Measurements from ENCODE around the gene SDHAF3.
"Not testable (repeated sequence)": the region's sequence is repeated elsewhere in the genome, so short reads cannot be mapped to it uniquely, and the experiment has no call there.

The SDHAF3 gene

DNA sequence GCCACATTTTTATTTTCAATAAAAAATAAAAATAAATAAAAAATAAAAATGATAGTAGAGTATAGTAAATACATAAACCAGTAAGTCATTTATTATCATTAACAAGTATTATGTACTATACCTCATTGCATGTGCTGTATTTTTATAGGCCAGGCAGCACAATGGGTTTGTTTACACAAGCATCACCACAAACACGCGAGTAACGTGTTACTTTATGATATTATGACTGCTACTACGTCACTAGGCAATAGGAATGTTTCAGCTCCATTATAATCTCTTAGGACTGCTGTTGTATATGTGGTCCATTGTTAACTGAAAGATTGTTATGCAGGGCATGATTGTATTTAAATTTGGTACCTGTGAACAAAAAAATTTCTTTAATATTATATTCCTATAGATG is 20.8 kb upstream of the SDHAF3 start:
- Histone ChIP-seq H3K36me3 (ENCODE audit: control insufficient read depth, insufficient read depth, low read length) (no peaks in the 10 kb centered on the region), H3K4me3 (ENCODE audit: low read length) (no peak overlapping the region), H3K4me1 (ENCODE audit: control insufficient read depth, insufficient read depth, low read length) (no peaks in the 10 kb centered on the region), H3K27me3 (ENCODE audit: control insufficient read depth, insufficient read depth, low read length) (no peaks in the 10 kb centered on the region), H3K9me3 (ENCODE audit: control insufficient read depth, low read length) (no peaks in the 10 kb centered on the region), H3K9ac (ENCODE audit: low read length) (no peak overlapping the region)

GRCh38 chr7:97104719-97105238 is 12.7 kb upstream of the SDHAF3 start:
- H3K9ac ChIP-seq (ENCODE audit: low read length), result no peak overlapping the region
- H3K4me1 ChIP-seq (ENCODE audit: control insufficient read depth, insufficient read depth, low read length), result no peaks in the 10 kb centered on the region
- H3K27me3 ChIP-seq (ENCODE audit: control insufficient read depth, insufficient read depth, low read length), result peaks cover 4% of the 10 kb centered on the region
- no peaks in the 10 kb centered on the region for H3K9me3 ChIP-seq (ENCODE audit: control insufficient read depth, low read length)
- no peaks in the 10 kb centered on the region for H3K36me3 ChIP-seq (ENCODE audit: control insufficient read depth, insufficient read depth, low read length)
- H3K4me3 ChIP-seq (ENCODE audit: low read length), result no peak overlapping the region

DNA sequence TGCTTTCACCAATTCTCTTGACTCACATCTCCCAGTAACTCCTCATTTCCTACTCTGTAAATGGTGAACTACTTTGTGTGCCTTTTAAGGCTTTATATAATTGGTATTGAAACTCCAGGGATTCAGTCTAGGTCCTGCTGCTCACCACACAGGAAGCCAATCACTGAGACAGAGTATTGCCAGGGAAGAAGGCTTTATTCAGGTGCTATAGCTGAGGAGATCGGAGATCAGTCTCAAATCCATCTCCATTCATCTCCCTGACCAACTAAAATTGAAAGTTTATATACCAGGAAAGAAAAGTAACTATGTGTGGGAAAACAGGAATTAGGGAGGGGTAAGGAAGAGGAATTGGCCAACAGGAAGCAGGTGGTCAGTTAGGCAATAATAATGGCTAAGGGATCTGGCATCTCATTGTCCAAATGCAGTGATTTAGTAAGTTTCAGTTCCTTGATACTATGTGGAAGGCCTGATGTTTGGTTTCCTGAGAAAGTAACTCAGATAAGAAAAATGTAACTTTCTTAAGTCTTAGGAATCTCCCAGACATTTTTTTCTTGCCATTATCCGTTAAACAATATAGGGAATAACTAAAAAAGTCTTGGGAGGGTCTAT is 10.2 kb upstream of the SDHAF3 start:
- no peaks in the 10 kb centered on the region for H3K36me3 ChIP-seq (ENCODE audit: control insufficient read depth, insufficient read depth, low read length)
- H3K9ac ChIP-seq (ENCODE audit: low read length), result no peak overlapping the region
- H3K9me3 ChIP-seq (ENCODE audit: control insufficient read depth, low read length), result no peaks in the 10 kb centered on the region
- H3K27me3 ChIP-seq (ENCODE audit: control insufficient read depth, insufficient read depth, low read length), result peaks cover 4% of the 10 kb centered on the region
- no peak overlapping the region for H3K4me3 ChIP-seq (ENCODE audit: low read length)
- no peaks in the 10 kb centered on the region for H3K4me1 ChIP-seq (ENCODE audit: control insufficient read depth, insufficient read depth, low read length)

DNA sequence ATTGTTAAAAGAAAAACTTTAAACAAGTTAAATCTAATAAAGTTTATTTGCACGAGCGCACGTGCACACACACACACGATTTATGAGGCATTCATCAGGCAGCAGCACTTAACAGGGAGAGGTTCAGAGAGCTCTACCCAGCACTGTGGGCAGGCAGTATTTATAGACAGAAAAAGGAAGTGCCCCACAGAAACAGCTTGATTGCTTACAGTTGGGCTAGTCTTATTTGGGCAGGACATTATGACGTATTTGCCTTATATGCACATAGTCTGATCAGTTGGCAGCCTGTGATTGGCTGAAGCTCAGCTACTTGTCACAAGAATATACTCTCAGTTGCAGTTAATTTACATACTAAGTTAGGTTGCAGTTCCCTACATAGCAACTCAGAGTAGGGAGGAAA is 1.2 kb upstream of the SDHAF3 start:
- no peaks in the 10 kb centered on the region for H3K36me3 ChIP-seq (ENCODE audit: control insufficient read depth, insufficient read depth, low read length)
- H3K9ac ChIP-seq (ENCODE audit: low read length), result no peak overlapping the region
- H3K27me3 ChIP-seq (ENCODE audit: control insufficient read depth, insufficient read depth, low read length), result no peaks in the 10 kb centered on the region
- H3K4me1 ChIP-seq (ENCODE audit: control insufficient read depth, insufficient read depth, low read length), result peaks cover 6% of the 10 kb centered on the region
- no peak overlapping the region for H3K4me3 ChIP-seq (ENCODE audit: low read length)
- no peaks in the 10 kb centered on the region for H3K9me3 ChIP-seq (ENCODE audit: control insufficient read depth, low read length)

DNA sequence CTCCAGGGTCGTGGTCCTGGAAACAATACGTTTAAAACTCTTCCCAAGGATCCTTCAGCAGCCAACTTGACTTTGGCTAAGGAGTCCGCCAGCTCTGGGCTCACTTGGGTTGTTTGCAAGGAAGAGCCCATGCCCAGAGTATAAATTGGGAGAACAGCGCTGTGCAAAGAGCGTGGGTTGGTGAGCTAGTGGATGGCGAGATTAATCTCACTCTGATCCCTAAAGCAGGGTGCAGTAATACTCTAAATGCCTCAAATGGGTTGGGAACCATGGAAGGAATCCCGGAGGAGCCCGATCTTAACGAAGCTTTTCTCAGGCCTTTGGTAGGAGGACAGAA is 495 bp upstream of the SDHAF3 start:
- no peaks in the 10 kb centered on the region for H3K27me3 ChIP-seq (ENCODE audit: control insufficient read depth, insufficient read depth, low read length)

GRCh38 chr7:97118306-97118917 is 914 bp downstream of the SDHAF3 start:
- Histone ChIP-seq H3K4me1 (ENCODE audit: control insufficient read depth, insufficient read depth, low read length) (peaks cover 6% of the 10 kb centered on the region), H3K27me3 (ENCODE audit: control insufficient read depth, insufficient read depth, low read length) (no peaks in the 10 kb centered on the region), H3K4me3 (ENCODE audit: low read length) (peak overlapping the region; percentile 73), H3K9me3 (ENCODE audit: control insufficient read depth, low read length) (no peaks in the 10 kb centered on the region), H3K9ac (ENCODE audit: low read length) (peak overlapping the region; percentile 68), H3K36me3 (ENCODE audit: control insufficient read depth, insufficient read depth, low read length) (no peaks in the 10 kb centered on the region)

More for the DNA sequence above, 495 bp upstream of the SDHAF3 start:
- Histone ChIP-seq H3K36me3 (ENCODE audit: control insufficient read depth, insufficient read depth, low read length) (no peaks in the 10 kb centered on the region), H3K9me3 (ENCODE audit: control insufficient read depth, low read length) (no peaks in the 10 kb centered on the region), H3K4me3 (ENCODE audit: low read length) (peak overlapping the region; percentile 73), H3K4me1 (ENCODE audit: control insufficient read depth, insufficient read depth, low read length) (peaks cover 6% of the 10 kb centered on the region), H3K9ac (ENCODE audit: low read length) (no peak overlapping the region)

DNA sequence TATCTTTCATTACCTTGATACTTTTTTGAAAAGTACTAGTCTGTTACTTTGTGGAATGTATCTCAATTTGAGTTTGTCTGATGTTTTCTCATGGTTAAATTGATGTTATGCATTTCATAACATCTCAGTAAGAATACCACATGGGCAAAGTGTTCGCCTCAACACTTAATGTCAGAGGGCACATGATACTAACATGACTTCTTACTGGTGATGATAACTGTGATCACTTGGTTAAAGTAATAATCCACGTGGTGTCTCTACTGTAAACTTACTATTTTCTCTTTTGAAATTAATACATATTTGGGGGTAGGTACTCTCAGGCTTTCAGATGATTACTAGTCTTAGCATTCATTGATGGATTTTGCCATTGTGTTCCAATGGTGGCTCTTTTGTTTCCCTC is 2.2 kb downstream of the SDHAF3 start:
- H3K27me3 ChIP-seq (ENCODE audit: control insufficient read depth, insufficient read depth, low read length), result no peaks in the 10 kb centered on the region
- peaks cover 6% of the 10 kb centered on the region for H3K4me1 ChIP-seq (ENCODE audit: control insufficient read depth, insufficient read depth, low read length)
- H3K9me3 ChIP-seq (ENCODE audit: control insufficient read depth, low read length), result no peaks in the 10 kb centered on the region
- no peaks in the 10 kb centered on the region for H3K36me3 ChIP-seq (ENCODE audit: control insufficient read depth, insufficient read depth, low read length)
- no peak overlapping the region for H3K9ac ChIP-seq (ENCODE audit: low read length)
- H3K4me3 ChIP-seq (ENCODE audit: low read length), result no peak overlapping the region

DNA sequence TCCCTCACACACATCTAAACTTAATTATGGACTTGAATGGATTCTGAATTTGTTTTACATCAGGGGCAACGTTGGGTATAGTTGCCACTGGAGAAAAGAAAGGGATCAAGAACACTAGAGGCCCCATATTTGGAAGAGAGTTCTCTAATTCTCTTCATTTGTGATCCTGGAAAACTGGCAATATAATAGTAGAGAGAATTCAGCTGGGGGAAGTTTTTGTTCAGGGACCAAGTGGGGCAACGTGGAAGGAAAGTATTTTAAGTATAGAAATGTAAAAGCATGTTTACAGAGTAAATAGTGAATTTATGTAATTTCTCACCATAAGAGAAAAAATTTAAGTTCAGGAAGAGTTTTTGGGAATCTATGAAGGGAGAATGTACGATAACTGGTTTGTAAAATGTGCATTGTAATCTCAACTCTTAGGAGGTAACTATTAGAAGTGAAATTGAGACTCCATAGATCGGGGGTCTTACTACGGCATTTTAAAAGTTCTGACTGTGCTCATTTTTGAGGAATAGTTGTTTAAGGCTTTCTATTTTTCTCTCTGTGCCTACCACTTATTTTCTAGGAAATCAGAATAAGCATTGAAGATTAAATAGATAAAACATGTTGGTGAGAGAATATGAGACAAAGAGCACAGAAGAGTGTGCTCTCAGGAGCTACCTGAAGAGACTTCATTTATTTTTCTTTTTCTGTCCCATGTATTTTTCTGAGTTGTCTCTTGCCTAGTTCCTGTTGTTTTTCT is 3.4 kb downstream of the SDHAF3 start:
- H3K36me3 ChIP-seq (ENCODE audit: control insufficient read depth, insufficient read depth, low read length), result no peaks in the 10 kb centered on the region
- H3K9me3 ChIP-seq (ENCODE audit: control insufficient read depth, low read length), result no peaks in the 10 kb centered on the region
- H3K9ac ChIP-seq (ENCODE audit: low read length), result no peak overlapping the region
- H3K27me3 ChIP-seq (ENCODE audit: control insufficient read depth, insufficient read depth, low read length), result no peaks in the 10 kb centered on the region
- peaks cover 6% of the 10 kb centered on the region for H3K4me1 ChIP-seq (ENCODE audit: control insufficient read depth, insufficient read depth, low read length)
- no peak overlapping the region for H3K4me3 ChIP-seq (ENCODE audit: low read length)

DNA sequence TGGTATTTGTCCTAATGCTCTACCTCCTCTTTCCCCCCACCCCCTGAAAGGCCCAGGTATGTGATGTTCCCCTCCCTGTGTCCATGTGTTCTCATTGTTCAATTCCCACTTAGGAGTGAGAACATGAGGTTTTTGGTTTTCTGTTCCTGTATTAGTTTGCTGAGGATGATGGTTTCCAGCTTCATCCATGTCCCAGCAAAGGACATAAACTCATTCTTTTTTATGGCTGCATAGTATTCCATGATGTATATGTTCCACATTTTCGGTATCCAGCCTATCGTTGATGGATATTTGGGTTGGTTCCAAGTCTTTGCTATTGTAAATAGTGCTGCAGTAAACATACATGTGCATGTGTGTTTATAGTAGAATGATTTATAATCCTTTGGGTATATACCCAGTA is 5.6 kb downstream of the SDHAF3 start:
- not testable (repeated sequence) for H3K4me1 ChIP-seq (ENCODE audit: control insufficient read depth, insufficient read depth, low read length); H3K4me3 ChIP-seq (ENCODE audit: low read length); H3K27me3 ChIP-seq (ENCODE audit: control insufficient read depth, insufficient read depth, low read length); H3K9ac ChIP-seq (ENCODE audit: low read length); H3K9me3 ChIP-seq (ENCODE audit: control insufficient read depth, low read length); H3K36me3 ChIP-seq (ENCODE audit: control insufficient read depth, insufficient read depth, low read length)

DNA sequence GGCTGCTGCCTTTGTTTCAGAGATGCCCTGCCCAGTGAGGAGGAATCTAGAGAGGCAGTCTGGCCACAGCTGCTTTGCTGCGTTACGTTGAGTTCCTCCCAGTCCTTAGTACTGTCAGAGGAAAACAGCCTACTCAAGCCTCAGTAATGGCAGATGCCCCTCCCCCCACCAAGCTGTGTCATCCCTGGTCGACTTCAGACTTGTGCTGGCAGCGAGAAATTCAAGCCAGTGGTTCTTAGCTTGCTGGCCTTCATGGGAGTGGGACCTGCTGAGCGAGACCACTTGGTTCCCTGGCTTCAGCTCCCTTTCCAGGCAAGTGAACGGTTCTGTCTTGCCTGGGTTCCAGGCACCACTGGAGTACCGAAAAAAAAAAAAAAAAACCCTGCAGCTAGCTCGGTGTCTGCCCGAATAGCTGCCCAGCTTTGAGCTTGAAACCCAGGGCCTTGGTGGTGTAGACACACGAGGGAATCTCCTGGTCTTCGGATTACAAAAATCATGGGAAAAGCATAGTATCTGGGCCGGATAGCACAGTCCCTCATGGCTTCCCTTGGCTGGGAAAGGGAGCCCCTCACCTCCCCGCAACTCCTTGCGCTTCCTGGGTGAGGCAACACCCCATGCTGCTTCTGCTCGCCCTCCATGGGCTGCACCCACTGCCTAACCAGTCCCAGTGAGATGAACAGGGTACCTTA is 9.1 kb downstream of the SDHAF3 start:
- Histone ChIP-seq H3K9ac (ENCODE audit: low read length) (no peak overlapping the region), H3K9me3 (ENCODE audit: control insufficient read depth, low read length) (no peaks in the 10 kb centered on the region), H3K36me3 (ENCODE audit: control insufficient read depth, insufficient read depth, low read length) (no peaks in the 10 kb centered on the region), H3K4me3 (ENCODE audit: low read length) (no peak overlapping the region), H3K4me1 (ENCODE audit: control insufficient read depth, insufficient read depth, low read length) (no peaks in the 10 kb centered on the region), H3K27me3 (ENCODE audit: control insufficient read depth, insufficient read depth, low read length) (no peaks in the 10 kb centered on the region)

- no peaks in the 10 kb centered on the region for H3K9me3 ChIP-seq (ENCODE audit: control insufficient read depth, low read length)
- no peaks in the 10 kb centered on the region for H3K4me1 ChIP-seq (ENCODE audit: control insufficient read depth, insufficient read depth, low read length)
- no peaks in the 10 kb centered on the region for H3K36me3 ChIP-seq (ENCODE audit: control insufficient read depth, insufficient read depth, low read length)
- H3K4me3 ChIP-seq (ENCODE audit: low read length), result no peak overlapping the region
- H3K9ac ChIP-seq (ENCODE audit: low read length), result no peak overlapping the region
- no peaks in the 10 kb centered on the region for H3K27me3 ChIP-seq (ENCODE audit: control insufficient read depth, insufficient read depth, low read length)
Measured at GRCh38 chr7:97128736-97129135, 11.2 kb downstream of the SDHAF3 start.

All from mucosa of stomach (tissue), 1 donor.